Activated CD8-positive, alpha-beta memory T cell treated with anti-CD3 and anti-CD28 coated beads for 1 hour (primary cell): Measurements from ENCODE around the gene FAM240A.

Source experiments
- DNase-seq, 2 donors: peaks; one replicate each; pipeline ENCODE4 v3.0.0-alpha.2; 2020; ENCODE audit warnings: low read depth in 1 of 2; ENCODE audit errors: extremely low read depth in 1 of 2

The FAM240A gene

DNA sequence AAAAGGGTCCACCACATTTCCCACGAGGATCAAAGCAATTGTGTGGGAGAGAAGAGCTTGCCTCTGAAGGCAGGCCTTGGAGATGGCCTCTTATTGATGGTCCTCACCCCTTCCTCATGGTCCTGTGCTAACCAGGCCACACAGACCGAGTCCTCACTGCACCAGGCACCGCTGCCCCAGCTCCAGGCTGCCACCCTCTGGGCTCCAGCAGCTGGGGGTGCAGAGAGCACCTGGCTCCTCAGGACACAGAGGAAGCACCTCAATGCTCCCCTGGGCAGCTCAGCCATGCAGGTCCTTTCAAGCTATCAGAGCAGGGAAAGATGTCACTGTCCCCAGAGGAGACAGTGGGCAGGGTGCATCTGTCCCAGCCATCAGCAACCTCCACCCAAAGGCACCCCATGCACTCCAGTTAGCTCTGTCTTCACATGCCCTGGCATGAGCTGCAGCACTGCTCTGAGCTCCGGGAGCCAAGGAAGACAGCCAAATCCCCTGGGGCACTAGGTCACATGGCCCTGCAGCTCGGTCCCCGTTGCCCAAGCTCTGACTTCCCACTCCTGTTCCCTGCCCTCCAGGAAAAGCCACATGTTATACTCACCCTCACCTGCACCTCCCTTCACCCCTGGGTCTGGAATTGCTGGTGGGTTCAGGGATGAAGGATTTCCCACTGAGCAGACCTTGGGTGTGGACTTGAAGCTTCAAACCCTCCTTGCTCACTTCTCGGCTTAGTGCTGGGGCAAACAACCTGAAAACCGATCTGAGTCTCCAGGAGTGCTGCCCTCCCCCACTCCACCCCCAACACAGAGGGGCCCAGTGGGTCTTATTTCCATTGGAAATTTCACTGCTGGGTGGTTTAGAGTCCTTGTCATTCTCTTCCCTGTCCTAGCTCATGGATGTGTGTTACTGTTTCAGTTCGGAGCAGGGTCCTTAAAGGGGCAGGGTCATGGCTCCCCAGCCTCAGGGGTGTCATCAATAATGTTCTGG lies 48.5 kb downstream of the FAM240A start:
- no peak for DNase-seq

DNA sequence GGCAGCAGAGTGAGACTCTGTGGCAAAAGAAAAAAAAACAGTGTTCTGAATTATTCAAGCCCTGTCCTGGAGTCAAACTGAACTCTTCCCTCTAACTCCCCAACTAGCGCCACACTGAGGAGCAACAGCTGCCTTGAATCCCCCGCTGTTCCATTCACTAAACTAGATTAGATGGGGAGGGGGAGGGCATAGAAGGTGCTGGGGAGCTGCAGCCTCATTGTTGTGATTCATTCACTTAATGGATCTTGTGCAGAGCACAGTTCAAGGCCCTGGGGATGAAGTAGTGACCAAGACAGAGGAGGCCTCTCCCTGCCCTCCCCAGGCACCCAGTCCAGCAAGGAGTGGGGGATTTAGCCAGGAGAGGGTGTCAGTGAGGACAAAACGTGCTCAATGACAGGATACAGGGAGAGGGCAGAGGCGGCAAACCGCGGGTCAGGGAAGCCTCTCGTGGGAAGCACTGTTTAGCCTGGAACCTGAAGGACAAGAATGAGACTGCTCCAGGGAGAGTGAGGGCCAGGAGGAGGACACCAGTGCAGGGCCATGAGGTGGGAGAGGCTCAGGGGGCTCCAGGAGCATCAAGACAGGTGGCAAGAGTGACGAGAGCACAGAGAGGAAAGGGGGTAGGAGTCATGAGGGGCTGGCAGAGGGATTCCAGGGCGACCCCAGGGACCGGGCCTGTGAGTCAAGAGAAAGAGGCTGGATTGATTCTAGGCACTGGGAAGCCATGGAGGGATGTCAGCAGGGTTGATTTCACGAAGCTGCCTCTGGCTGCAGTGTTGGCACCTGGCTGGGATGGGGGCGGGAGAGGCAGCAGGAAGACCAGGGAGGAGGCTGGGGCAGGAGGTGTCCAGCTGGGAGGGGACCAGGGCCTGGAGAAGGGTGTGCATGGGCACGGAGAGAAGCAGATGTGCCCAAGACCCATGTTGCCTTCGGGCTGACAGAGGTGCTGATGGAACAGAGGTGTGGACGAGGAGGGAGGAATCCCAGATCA lies 49.7 kb downstream of the FAM240A start:
- DNase-seq: no peak

DNA sequence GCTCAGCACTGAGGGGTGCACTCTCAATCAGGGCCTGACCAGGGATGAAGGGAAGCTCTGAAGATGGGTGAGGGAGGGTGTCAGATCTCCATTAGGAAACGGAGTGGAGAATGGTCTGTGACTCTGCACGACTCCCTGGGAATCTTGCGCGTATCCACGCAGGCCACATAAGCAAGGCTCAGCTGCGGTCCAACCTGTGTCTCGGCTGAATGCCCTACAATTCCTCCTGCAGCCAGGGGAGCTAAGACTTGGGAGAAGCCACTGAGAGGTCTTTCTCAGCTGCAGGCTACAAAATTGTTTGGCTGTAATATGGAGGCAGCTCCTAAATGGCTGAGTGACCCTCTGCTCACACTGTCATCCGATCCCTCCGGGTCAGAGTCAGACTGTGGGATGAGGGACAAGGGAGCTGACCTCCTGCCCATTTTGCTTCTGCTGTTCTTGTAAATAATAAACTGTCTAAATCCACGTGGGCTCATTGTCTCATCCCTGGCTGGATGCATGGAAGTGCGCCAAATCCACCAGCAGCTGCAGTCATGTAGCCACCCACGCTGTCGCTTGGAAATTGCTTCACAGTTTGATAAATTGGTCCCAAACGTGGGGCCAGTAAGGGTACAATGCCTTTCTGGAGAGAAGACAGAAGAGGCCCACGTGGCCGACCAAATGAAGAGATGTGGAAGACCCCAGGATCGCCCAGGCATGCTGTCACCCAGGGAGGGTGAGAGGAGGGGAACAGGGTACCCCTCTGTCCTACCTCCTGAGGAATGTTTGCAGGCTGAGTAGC lies 50.6 kb downstream of the FAM240A start:
- no peak for DNase-seq

DNA sequence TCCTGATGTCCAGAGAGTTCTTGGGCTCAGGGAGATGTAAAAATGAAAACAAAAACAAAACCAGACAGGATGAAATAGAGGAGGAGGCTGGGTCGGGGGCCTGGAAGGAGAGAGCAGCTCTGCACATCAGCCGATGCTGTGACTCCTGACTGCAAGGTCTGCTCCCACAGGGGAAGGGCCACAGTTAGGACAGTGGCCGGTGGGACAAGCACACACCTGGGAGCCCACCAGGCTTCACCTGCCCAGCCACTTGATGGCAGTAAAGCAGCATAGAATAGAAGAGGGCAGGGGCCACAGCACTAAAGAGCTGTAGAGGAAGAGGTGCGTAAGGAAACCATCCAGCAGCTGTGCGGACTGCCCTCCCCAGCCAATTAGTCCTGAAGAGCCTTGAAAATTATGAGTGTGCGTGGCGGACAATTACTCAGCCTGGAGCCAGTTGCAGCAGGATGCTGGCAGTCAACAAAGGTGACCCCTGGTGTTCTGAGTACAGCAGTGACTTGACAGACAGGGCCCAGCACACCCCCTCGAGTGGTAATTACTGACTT lies 51.3 kb downstream of the FAM240A start:
- DNase-seq: no peak

DNA sequence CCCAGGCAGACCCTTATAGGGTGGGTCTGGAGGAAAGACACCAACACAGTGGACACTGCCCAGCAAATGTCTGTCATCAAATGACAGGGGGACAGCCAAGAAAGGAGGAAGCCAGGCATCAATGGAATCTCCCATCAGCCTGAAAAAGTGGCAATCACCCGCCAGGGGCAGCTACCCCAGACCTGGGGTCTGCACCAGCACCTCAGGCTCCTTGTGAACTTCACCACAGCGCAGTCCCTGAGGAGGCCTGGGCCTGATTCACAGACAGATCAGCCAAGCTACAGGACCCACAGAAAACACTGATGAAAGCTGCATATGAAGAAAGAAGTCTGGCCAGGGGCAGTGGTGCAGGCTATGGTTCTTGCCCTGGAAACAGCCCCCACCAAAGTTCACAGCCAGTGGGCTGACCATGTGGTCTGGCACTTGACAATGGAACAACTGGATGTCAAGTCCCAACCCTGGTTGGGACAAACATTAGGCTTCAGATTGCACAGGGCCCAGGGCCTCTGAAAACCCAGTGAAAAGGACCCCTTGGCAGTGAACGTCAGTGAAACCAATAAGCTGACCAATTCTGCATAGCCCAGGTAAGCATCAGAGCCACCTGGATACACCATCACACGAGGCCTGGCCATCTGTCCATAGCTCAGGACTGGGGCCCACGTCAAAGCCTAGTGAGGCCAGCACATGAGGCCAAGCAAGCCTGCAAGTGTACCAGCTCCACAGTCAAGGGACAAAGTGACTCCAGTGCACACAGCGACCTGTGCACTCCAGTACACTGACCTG lies 52.1 kb downstream of the FAM240A start:
- DNase-seq: no peak

DNA sequence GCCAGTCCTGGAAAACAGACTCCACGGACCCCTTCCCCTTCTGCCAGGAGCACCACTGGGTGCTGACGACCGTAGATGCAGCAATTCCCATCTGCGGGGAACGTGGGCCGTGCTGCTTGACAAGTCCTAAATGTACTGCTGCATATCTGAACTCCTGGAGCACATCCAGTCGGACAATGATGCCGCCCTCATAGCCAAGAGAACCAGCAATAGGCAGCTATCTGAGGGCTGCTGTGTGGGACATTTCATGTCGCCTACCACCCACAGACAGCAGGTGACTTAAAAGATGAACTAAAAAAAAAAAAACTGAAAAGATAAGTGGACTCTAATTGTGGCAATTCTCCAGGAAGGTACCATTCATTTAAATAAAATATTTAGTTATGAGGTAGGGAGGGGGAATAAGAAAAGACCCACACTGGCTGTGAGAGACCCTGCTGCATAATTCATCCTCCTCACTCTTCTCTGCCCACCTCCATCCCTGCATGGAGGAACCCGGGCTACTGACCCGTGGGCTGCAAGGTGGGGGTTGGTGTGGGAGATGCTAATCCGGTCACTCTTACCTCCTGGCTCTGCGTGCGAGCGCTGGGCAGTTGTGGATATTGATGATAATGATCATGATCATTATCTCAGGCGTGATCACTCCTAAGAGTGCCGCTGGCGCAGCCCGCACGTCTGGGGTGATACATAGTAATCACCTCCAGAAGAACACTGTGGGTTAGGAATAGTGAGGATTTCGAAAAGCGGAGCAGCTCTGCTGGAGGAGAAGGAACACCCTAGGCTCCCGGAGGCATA lies 52.8 kb downstream of the FAM240A start:
- no peak for DNase-seq

DNA sequence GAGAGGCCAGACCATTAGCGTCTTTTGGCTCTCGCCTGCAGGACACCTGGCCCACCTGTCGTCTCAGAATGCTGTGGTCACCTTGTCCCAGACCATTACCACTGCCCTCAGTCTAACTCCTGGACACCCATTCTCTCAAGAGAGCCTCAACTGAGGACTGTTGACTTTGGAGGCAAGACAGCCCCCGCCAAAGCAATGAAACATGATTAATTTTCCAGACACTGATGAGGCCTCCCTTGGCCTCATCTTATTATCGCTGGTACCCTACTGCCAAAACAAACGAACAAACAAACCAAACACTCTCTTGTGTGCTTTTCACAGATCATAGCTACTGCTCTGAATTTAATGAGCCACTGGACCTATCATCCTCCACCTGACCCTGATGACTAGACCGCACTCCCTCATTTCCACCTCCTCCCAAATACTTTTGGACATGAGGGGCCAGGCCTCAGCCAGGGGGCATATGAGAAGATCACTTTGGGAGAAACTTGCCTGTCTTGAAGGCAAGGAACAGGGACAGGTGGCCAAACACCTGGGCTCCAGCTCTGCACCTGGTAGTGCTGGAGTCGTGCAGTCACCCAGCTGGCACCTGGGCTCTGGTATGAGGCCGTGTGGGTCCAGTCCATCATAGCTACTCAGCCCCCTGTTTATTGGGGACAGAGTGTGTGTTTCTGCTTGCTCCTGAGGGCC lies 53.6 kb downstream of the FAM240A start:
- no peak for DNase-seq

DNA sequence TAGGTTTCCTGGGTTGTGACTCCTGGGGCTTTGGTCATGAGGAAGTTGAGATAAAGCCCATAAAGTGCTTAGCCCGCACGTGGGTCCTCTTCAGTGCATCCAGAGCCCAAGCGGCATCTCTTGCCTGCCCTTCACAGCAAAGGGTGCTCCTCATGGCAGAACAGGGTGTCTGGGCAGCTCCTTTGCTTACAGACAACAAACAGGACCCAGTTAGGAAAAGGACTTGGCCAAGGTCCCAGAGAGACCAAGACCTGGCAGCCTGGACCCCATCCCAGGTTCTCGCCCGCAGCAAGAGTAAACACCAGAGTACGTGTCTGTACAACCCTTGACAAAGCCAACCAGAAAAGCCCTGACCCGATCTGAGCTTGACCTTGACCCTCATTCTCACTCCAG lies 54.1 kb downstream of the FAM240A start:
- no peak for DNase-seq

DNA sequence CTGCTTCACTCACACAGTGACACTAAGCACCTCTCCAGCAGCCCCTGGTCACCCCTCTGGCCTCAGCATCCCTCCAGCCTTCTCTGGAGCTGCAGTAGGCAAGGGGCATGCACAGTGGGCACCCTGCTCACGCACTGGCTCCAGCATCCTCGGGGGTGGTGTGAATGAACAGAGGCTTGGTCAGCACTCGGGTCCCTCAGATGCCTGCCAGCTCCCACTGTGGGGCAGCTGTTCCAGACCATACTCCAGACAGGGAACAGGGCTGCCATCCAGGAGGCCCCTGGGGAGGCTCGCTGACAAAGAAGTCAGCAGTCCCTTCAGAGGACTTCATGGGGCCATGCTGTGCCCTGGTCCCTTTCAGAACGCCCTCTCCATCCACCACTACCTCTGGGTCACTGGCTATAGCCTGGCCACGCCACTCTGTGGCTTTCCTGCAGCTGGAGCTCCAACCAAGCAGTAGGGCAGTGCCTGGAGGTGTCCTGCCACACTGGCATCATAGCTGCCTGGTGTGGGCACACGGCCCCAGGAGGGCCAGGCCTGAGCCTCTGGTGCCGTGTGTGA lies 54.8 kb downstream of the FAM240A start:
- no peak for DNase-seq

DNA sequence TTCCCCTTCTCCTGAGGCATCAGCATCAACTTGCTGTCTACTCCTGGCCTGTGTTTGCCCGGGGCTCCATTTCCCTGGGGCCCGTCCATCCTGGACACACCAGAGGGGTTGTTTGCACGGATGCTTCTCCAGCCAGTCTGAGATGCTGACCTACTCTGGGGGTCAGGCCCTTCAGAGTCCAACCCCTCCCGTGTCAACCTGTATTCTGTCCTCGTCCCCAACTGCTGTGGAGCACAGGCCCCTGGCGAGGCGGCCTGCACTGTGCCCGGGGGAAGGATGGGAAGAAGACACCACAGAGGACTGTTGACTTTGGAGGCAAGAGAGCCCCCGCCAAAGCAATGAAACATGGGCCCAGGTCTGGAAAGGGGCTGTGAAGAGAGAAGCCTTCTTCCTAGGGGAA lies 55.3 kb downstream of the FAM240A start:
- DNase-seq: no peak

DNA sequence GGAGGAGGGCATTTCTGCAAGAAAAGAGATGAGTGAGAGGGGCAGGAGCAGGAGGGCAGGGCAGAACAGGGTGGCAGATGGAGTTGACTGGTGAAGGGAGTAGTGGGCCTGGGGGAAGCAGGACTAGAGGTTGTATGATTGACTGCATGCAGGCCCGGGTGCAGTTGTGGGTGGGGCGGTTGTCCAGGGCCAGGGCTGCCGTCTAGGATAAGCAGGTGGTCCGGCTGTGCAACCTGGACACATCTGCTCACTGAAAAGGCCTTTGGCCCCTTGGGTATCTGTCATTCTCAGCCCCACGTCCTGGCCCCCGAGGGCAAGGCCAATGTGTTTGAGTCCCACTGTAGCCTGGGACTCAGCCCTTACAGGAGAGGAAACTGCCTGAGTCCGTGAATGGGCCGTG lies 55.8 kb downstream of the FAM240A start:
- DNase-seq: no peak

DNA sequence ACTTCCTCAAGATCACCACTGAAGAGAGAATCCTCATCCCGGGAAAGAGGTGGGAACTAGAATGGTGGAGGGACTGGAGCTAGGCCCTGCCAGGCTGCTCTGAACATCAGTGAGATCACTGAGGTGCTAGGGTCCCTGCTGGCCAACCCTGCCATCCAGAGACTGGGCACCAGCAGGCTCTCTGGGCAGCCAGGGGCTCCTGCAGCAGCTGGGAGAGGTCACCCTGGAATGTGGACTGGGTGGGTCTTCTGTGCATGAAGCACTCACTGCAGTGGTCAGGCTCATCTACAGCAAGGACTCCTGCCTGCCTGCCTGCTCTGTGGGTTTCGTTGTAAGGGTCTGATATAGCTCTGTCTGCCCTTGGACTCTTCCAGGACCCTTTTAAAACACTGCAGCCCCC lies 56.3 kb downstream of the FAM240A start:
- no peak for DNase-seq

DNA sequence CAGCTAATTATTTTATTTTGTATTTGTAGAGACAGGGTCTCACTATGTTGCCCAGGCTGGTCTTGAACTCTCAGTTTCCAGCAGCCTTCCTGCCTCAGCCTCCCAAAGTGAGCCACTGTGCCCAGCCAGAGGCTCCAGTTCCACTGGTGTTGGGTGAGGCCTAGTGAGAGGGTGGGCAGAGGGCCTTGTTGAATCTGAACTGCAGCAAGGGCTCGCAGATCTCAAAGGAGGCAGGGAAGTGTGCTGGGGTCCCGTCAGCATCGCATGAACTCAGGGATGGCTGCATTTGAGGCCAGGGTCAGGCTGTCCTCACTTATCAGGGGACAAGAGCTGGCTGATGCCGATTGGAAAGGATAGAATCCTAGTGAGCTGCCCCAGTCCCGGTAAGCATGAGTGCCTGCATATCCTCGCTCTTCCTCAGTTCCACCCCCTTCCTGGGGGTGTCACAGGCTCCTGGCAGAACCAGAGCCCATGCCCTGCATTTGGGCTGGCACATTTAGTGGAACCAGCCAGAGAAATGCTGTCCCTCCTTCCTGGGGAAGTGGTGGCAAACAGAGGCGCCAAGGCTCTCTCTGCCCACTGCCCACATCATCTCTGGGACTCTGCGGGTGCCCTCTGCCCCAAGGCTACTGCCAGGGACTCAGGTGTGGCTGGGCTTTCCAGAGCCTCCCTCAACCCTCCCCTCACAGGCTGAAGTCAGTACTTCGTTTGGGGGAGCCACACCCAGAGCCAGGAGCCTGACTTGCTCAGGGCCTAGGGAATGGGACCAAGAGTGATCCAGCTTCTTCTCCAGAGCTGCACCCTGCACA lies 57.1 kb downstream of the FAM240A start:
- DNase-seq: no peak

DNA sequence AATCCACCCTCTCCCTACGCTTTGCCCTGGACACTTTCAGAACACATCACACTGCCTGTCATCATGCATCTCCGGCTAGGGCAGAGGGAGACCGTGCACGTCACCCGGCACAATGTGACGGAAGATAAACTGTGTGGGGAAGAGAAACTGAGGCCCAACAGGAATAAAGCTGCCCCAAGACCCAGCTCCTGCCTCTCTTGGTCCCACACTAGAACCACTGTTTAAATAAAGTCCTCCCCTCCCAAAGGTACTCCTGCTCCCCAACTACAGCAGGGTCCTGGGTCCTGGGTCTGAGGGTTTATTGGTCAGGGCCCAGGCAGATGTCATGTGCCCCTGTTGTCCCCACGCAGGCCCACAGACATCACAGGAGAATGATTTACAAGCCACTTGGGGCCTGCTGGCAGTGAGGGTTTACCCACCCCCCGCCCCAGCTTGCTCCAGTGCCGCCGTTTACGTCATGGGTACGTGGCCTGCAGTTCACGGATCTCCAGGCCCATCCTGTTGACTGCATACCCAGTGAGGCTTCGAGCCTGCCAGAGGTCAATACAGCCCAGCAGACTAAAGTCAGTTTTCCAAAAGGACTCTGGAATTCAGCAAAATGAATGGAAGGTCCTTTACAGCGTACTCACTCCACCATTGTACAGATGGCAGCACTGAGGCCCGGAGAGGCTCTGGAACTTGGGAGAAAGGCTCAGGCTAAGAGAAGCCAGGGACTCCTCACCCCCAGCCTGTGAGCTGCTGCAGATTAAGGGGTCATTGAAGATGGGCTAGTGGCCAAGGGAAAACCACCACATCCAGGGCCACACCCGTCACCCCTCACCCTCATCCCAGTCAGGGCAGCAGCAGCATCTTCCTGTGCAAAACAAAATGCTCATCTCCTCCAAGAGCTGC lies 57.9 kb downstream of the FAM240A start:
- no peak for DNase-seq

DNA sequence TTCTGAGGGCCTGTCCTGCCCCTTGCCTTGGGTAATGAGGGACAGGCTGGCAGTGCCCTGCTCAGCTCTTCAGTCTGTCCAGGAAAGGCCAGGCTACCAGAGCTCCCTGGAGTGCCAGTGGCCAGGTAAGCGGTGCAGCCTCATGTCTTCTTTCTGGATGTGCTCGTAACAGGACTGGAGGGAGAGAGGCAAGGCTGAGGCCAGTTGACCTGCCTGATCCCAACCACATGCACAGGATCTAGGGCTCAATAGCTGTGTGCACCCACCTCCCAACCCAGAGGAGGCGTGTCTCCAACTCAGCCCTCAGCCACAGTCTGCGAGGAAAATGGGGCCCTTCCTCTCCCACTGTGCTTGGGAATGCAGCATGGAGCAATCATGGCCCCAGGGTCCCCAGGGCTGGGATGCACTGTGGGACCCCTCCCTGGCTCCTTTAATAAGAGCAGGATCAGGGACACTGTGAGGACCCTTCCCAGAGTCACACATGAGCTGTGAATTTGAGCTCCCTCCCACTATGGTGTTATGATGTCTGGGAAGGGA lies 58.6 kb downstream of the FAM240A start:
- no peak for DNase-seq
